ENCODE results near the gene DGKE.

Gene DGKE

DNA sequence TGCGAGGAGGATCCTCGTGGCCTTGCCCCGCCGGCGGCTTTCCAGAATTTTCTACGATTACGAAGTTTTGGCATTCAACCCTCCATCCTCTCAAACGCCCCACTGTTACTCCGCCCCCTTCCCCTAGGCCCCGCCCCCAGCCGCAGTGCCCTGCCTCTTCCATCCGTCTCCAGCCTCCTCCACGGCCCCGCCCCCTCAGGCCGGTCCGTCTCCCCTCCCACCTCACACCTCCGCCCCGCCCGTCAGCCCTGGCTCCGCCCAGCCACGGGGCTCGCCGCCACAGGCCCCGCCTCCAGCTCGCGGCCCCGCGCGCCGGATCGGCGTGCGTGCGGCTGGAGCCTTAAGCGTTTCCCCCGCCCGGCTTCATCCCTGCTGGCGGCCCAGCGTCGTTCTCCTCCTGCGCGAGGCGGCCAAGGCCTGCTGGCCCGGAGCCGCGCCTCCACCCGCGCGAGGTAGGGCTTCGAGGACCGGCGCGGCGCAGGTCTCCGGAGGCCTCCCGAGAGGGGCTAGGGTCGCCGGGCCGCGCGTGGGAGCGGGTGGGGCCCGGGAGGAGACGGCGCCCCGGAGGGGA lies at the start of gene DGKE, which contains the start of gene C17orf67:
Gene DGKE (plus strand): TSS at position 343 of the 571 bp plus-strand sequence. CDS start 645 bp downstream, outside the sequence.
Gene C17orf67 (minus strand): TSS at position 112 of the 571 bp plus-strand sequence. CDS start 18,110 bp downstream, outside the sequence.
- no peak for FAIRE-seq

DNA sequence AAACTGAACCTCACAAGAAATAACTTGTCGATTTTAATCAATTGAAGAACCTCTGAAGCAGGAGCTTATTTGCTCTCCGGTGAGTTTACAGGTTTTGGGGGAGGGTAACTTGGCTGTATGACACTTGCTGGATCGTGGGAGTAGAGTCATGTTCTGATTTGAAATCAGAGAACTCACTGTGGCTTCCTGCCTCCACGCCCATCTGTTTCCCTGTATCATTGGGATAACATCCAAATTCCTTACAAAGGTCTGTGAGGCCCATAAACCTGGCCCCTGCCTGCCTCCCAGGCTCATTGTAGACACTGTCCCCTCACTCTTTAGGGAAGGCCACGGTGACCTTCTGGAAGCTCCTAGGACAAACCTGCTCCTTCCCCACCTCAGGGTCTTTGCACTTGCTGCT lies 48.5 kb upstream of the DGKE start:
- no peak for FAIRE-seq

DNA sequence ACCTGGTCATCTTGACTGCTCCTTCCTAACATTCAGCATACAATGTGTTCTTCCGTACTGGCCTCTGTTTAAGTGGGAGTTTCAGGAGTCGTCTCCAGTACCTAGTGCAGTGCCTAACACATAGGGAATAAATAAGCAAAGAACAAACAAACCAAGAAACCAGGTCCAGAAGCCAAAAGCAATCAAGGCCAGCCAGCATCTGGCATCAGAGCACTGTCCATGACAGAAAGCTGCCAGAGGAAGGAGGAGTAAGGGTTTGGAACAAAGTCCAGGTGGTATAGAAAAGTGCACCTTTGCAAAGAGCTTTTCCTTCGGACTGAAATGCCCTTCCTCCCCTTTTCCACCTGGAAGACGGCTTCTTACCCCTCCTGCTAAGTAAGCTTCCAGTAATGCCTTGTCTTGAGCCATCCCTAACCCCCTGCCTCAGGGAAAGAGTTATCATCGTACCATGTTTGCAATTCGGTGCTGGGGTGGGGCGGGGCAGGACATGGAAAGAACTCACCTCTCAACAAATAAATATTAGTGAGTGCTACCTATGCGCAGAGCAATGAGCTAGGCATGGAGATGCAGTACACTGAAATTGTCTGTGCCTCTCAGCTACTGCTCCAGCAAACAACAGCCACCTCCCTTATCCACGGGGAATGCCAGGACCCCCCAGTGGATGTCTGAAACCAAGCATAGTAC lies 47.8 kb upstream of the DGKE start:
- no peak for FAIRE-seq

DNA sequence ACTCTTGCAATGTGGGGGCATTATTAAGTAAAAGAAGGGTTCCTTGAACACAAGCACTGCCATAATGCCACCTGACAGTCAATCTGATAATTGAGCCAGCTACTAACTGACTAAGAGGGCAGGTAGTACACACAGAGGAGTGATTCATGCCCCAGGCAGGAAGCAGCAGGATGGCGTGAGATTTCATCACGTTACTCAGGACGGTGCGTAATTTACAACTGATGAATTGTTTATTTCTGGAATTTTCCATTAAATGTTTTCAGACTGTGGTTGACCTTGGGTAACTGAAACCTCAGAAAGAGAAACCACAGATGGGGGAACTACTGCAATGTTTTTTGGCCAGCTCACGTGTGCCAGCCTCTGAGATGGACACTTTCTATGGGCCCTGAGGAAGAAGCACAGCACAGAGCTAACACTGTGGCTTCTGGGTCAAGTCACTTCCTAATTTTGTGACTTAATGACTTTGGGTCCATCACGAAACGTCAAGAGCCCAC lies 46.9 kb upstream of the DGKE start:
- no peak for FAIRE-seq

DNA sequence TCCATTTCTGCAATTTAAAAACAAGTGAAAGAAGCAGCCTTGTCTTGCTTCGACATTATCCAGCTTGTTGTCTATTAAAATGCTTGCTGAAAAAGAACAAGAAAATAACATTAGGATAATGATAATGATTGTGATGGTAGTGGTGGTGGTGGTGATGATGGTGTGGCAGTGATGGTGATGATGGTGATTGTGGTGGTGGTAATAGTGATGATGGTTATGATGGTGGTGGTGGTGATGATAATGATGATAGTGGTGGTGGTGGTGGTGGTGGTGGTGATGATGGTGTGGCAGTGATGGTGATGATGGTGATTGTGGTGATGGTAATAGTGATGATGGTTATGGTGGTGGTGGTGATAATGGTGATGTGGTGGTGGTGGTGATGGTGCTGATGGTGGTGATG lies 41.7 kb upstream of the DGKE start:
- no peak for FAIRE-seq

DNA sequence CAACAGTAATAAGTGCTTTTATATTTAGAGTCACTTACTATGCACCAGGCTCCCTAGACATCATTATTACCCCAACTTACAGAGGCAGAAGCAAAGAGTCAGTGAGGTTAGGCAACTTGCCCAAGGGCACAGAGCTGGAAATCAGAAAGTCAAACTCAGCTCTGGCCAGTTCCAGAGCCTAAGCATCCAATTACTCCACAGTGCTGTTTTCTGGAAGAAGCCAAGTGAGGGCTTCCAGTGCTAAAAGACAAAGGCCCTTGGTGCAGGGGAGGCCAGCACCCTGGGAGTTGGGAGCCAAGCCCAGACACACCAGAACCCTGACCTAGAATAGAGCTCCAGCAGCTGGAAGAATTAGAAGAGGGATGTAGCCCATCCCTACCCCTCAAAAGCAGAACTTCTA lies 40.4 kb upstream of the DGKE start:
- FAIRE-seq, result no peak

DNA sequence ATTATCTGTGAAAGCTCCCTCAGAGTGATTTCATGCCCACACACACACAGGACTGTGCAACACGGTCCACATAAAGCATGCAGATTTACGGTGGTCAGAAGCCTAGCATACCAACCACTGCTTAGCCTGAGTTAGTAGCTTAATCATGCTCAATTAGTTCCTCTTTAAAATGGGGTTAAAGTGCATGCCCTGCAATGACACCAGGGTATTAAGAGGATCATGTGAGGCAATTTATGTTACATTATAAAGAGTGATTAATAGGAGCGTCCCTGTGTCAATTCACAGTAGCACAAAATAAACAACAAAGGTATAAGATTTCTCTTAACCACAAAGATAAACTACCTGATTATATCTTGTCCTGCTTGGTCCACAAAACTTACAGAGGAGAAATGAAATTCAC lies 40.0 kb upstream of the DGKE start:
- FAIRE-seq, result no peak

DNA sequence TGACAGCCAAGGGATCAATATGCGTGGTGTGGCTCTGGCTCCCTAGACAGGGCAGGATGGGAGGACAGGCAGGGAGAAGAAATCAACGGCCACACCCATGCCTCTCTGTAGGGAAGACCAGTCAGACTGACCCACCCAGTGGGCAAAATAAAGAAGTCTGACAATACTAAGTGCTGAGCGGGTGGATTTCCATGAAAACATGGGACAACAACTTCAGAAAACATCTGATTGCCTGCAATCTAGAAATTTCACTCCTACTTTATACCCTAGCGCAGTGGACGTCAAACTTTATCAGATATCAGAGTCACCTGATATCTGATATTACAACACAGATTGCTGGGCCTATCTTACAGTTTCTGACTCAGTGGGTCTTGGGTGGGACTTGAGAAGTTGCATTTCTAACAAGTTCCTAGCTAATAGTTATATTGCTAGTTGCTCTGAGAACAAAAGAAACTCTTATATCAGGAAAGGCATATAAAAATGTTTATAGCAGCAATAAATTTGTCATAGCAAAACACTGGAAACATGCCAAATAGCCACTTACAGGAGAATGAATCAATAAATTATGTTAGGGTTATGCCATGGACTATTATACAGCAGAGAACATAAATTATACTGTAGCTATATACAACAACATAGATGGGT lies 38.6 kb upstream of the DGKE start:
- FAIRE-seq, result no peak

DNA sequence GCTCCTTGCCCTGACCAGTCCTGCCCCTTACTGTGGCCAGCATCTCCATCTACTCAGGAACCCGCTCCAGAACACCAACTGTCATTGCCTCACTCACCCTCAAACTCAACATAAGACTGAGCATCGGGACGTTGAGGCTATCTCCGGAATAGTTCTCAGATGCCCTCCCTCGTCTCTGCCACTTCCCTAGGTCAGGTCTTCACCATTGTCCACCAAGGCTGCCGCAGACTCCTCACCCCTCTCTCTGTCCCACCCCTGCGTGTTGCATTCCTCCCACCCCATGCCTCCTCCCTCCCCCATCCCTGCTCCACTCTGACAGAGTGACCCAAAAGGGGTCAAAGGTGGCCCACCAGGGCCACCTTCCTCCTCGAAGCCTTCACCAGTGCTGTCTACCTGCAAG lies 37.4 kb upstream of the DGKE start:
- no peak for FAIRE-seq

DNA sequence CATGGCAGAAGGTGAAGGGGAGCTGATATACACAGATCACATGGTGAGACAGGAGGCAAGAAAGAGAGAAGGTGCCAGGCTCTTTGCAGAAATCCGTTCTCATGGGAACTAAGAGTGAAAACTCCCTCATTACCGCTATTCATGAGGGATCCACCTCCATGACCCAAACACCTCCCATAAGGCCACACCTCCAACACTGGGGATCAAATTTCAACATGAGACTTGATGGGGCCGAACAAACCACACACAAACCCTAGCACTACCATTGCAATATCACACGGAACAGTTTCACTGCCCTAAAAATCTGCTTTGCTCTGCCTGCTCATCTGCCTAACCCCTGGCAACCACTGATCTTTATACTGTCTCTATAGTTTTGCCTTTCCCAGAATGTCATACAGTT lies 35.0 kb upstream of the DGKE start:
- FAIRE-seq, result no peak

DNA sequence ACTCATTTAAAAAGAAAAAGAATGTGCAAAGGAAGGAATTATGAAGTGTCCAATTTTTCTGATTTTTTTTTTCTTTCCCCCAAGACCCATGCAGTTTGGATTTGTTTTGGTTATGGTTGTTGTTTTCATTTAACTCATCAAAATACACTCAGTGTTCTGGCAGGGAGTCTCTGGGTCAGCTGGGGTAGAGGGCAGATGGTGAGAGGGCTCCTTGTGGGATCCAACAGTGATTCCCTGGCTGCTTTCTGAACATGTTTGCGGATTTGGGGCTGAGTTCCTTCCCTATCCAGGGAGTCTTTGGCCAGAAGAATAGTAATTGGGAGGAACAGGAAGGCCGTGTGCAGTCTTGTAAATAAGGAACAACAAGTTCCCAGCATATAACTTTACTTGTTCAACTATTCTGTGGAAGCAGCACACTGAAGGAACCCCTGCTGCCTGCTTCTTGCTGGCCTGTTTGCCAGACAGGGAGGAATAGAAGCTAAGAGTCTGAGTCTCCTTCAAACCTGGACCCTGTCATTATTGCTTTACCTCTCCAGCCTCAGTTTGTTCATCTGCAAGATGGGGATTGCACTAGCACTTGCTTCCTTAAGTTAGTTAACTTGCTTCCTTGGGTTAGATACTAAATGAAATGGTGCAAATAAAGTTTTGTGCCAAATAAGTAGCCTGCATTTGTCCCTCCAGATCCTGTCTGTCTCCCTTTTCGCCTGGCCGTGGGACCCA lies 32.3 kb upstream of the DGKE start:
- FAIRE-seq, result no peak

DNA sequence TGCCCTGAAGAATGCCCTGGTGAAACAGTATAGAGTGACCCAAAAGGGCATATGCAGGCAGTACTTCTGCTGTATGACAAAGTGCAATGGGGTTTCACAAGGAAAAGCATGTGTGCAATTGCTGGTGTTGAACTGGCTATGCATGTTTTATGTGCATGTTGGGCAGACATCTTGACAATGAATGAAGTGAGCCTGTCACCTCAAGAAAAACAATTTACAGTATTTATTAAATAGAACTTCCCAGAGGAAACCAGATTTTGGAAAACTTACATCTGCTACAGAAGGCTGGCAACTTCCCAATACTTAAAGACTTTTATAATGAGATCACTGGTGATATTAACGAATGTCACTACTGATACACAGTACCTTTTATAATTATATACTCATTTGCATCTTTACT lies 30.9 kb upstream of the DGKE start:
- FAIRE-seq, result no peak

DNA sequence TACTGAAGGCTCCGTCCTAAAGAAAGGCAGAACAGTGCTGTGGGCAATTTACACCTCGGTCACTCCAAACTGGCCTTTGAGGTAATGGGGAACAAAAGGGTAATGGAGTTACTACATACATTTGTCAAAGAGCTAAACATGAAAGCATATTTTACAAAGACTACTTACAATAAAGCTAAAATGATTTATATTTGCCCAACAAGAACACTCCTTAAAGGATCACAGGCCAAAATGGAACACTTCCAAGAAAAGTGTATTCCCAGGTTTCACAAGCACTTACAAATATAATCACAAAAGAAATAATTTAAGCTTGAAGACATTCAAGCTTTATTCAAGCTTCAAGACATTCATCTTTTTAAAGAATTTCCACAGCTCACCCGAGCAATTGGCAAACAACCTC lies 29.5 kb upstream of the DGKE start:
- FAIRE-seq, result no peak

DNA sequence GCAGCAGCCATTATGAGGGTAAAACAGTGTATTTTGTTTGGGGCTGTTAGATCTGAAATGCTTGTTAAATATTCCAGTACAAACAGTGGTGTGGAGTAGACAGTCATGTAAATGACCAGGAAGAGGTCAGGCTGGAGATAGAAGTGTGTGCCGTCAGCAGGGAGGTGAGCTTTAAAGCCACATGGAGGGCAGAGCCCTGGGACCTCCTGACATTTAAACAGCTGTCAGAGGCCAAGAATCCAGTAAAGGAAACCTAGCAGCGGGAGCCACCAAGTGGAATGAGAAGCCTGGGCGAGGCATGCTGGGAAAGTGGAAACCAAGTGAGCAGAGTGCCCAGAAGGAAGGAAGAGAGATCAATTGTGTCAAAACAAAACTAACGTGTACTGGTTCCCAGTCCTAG lies 27.0 kb upstream of the DGKE start:
- FAIRE-seq, result no peak

DNA sequence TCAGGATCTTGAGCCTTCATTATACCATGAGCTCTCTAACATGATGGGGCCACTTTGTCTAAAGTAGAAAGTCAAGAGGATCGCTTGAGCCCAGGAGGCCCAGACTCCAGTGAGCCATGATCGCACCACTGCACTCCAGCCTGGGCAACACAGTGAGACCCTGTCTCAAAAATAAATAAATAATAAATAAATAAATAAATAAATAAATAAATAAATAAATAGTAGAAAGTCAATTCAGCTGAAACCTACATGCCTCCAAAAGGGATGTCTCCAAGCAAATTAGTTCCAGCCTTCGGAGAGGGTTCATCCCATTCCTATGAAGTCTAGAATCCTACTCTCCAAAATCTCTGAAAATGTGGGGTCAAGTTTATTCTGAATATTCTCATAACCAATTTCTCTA lies 26.2 kb upstream of the DGKE start:
- FAIRE-seq, result no peak

DNA sequence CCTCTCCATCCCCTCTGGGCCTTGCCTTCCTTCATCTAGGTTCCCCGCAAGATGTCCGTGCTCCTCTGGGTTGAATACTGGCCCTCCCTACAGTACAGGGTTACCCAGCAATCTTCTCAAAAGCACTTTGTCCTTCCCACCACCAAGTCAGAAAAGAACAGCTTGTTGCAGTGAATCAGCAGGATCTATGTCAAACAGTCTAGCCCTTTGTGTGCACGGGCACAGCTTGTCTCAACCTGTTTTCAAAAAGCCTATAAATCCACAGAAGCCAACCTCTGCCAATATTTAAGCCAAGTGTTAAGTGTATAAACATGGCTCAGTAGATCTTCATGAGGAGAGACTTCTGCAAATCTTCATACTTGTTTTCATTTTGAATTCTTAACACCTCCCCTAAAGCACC lies 25.4 kb upstream of the DGKE start:
- FAIRE-seq, result no peak

DNA sequence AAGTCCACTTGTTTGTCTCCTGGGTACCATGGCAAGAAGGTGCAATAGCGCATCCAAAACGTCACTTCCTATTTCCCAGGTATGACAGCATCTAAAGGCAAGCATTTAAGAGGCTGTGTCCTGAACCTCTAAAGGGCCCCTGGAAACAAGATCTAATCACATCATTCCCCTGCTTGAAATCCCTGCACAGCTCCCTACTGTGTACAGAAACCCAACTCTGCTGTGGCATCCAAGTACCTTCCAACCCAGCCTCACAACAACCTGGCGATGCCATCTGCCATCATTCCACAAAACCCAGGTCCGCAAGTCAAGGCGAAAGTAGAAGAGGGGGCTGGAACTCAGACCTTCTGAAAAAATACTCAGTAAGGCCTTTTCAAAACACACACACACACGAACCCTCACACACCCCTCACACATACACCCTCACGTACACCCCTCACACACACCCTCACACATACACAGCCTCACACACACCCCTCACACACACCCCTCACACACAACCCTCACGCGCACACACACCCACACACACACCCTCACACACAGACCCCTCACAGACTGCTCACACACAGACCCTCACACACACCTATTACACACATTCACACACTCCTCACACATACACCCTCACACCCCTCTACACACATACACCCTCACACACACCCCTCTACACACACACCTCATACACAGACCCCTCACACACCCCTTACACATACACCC lies 24.7 kb upstream of the DGKE start:
- no peak for FAIRE-seq

DNA sequence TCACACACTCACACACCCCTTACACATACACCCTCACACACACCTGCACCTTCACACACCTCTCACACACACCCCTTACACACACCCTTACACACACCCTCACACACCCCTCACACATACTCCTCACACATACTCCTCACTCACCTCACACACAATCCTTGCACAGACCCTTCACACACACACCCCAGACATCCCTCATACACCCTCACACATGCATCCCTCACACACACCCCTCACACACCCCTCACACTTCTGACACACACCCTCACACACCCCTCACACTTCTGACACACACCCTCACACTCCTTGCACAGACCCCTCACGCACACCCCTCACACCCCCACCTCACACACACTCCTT lies 24.2 kb upstream of the DGKE start:
- FAIRE-seq, result no peak

DNA sequence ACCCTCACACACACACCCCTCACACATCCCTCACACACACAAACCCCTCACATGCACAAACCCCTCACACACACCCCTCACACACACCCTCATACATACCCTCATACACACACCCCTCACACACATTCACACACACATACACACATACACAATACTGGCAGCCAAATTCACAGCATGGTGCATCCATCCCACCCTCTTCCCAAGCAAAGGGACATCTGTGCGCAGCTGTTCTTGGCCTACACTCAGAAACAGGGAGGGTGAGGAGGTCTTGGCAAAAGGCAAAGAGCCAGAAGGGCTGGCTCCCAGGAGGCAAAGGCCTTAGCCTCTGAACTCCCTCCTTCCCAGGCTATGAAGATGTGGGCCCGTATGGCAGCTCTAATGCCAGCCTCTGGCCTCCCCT lies 23.6 kb upstream of the DGKE start:
- no peak for FAIRE-seq

DNA sequence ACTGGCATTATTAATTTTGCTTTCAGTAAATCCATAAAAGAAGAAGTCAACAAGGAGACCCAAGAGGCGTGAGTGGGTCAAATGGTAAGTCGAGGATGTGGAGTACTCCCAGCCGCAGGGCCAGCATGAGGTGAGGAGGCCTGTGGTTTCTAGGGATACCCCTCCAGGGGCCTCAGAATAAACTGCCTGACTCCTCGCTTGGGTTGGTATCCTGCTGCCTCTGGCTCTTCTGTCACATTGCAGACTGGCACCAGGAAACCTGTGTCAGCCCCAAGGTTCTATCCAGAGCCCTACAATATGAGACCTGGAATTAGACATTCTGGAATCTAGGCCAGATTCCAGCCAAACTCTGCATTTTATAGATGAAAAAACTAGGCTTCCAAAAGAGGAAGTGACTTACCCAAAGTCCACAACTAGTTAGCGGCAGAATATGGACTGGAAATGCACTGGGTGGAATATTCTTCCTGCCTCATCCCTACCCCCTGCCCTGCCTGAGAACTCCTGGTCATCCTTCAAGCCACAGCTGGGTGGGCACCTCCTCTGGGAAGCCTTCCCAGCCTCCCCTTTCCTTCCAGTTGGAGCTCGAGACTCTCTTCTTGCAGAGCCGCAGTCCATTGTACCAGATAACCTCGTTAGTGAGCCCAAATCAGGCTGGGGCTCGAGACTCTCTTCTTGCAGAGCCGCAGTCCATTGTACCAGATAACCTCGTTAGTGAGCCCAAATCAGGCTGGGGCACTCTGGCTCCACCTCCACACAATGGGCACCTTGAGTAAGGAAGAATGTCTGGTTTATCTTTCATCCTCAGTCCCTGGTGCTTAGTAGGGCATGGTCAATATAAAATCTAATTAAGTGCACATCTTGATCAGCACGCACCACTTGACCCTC lies 22.8 kb upstream of the DGKE start:
- FAIRE-seq, result no peak

DNA sequence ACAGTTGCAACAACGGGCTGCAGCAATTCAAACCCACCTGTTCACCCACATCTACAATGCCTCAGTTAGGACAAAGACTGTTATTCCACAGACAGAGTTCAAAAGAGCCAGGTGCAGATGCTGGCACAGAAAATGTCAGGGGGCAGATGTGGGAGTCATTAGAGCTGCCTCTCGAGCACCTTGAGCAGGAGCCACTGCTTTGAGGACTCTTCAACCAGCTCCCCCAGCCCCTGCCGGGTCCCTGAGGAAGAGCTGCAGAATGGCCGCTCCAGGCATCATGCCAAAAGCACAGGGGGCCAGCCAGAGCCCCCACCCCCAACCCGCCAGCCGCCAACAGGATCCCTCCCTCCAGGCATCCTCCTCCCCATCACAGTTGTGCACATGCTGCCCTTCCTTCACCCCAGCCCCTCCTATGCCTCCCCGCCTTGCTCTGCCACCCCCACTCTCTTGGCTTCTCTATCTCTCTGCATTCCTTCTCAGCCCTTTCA lies 21.0 kb upstream of the DGKE start:
- FAIRE-seq, result no peak

DNA sequence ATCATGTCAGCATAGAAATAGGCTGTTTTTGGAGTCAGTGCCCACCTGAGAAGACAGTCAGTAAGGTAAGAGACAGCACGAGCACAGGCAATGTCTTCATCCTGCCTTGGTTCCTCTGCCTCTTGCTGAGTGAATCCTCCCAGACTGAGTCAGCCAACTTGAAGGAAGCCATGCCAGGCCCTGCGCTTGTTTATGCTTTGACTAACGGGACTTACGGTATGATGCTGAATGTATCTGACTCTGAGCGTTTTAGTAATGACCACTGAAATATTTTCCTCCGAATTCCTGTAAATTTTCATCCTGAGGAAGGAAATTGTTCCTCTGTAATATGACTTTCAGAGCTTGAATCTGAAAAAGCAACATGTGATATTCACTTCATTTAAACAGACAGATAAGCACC lies 18.2 kb upstream of the DGKE start:
- FAIRE-seq, result no peak

All from A204.1 (cell line).